DOHH2 (cell line): Measurements from ENCODE around the gene NINJ1.

Source experiments
- H3F3A ChIP-seq: fragments of 200-600 bp; sonication (generic), shearing (Covaris generic); 2 replicates; pipeline ENCODE4 v1.6.0; 2016; ENCODE audit warnings: antibody characterized with exemption, mild to moderate bottlenecking; ENCODE audit not compliant: control insufficient read depth, insufficient read depth
- H3K27ac ChIP-seq: fragments of 200-600 bp; sonication (generic); 2 replicates; pipeline ENCODE4 v1.5.1; 2014; ENCODE audit warnings: low read depth, mild to moderate bottlenecking, low read length, moderate library complexity
- H3K27me3 ChIP-seq: fragments of 200-600 bp; sonication (generic); 2 replicates; pipeline ENCODE4 v1.6.1; 2014; ENCODE audit warnings: mild to moderate bottlenecking, low read length, mixed read lengths; ENCODE audit not compliant: control insufficient read depth
- H3K36me3 ChIP-seq: fragments of 200-600 bp; sonication (generic); 2 replicates; pipeline ENCODE4 v1.6.1; 2014; ENCODE audit warnings: mild to moderate bottlenecking, low read length, moderate library complexity, mixed read lengths; ENCODE audit not compliant: control insufficient read depth
- H3K4me1 ChIP-seq: fragments of 200-600 bp; sonication (generic); 2 replicates; pipeline ENCODE4 v1.6.1; 2014; ENCODE audit warnings: mild to moderate bottlenecking, low read length, mixed read lengths; ENCODE audit not compliant: control insufficient read depth
- H3K4me2 ChIP-seq: fragments of 200-600 bp; sonication (generic); 2 replicates; pipeline ENCODE4 v1.6.0; 2014; ENCODE audit warnings: mild to moderate bottlenecking, low read length, moderate library complexity
- H3K4me3 ChIP-seq: fragments of 200-600 bp; sonication (generic); 2 replicates; pipeline ENCODE4 v1.5.1; 2014; ENCODE audit warnings: mild to moderate bottlenecking, low read length, mixed read lengths
- H3K79me2 ChIP-seq: fragments of 200-600 bp; sonication (generic); 2 replicates; pipeline ENCODE4 v1.6.1; 2014; ENCODE audit warnings: mild to moderate bottlenecking, low read length, mixed read lengths; ENCODE audit not compliant: control insufficient read depth
- H3K9me2 ChIP-seq: fragments of 200-600 bp; sonication (generic); replicated peaks from 2 replicates; pipeline ENCODE4 v1.6.1; 2014; ENCODE audit warnings: mild to moderate bottlenecking, low read length, mixed read lengths; ENCODE audit not compliant: control insufficient read depth
- H3K9me3 ChIP-seq: fragments of 200-600 bp; sonication (generic); 2 replicates; pipeline ENCODE4 v1.6.1; 2014; ENCODE audit warnings: antibody characterized with exemption, low read length, mixed read lengths; ENCODE audit not compliant: control insufficient read depth, insufficient read depth
- H4K20me1 ChIP-seq: fragments of 200-600 bp; sonication (generic); 2 replicates; pipeline ENCODE4 v1.6.0; 2014; ENCODE audit warnings: low read depth, mild to moderate bottlenecking, antibody characterized with exemption, low read length, moderate library complexity; ENCODE audit not compliant: control insufficient read depth, insufficient read depth
- CTCF ChIP-seq: fragments of 200-600 bp; sonication (generic); IDR thresholded peaks from one replicate; pipeline ENCODE4 v1.5.1; 2014; ENCODE audit warnings: antibody characterized with exemption, mild to moderate bottlenecking, low read depth, low read length; ENCODE audit not compliant: poor library complexity, severe bottlenecking
- EZH2phosphoT487 ChIP-seq: fragments of 200-600 bp; sonication (generic); IDR thresholded peaks from 2 replicates; pipeline ENCODE4 v1.6.1; 2017; ENCODE audit warnings: borderline replicate concordance, mild to moderate bottlenecking, antibody characterized with exemption, low read length, moderate library complexity, mixed read lengths

The NINJ1 gene

GRCh38 chr9:93095205-93096130 lies 38.6 kb downstream of the NINJ1 start:
- Histone ChIP-seq H3K36me3 (no peaks in the 10 kb centered on the region), H3K4me3 (peak overlapping the region; percentile 81), H3F3A (peaks cover 11% of the 10 kb centered on the region; the same call in 1 of the 2 replicates), H3K4me2 (peak overlapping the region; percentile 96), H3K4me1 (peaks cover 63% of the 10 kb centered on the region), H3K27me3 (no peaks in the 10 kb centered on the region), H3K27ac (peak overlapping the region; percentile 93), H3K9me2 (no peaks in the 10 kb centered on the region), H3K9me3 (no peaks in the 10 kb centered on the region), H4K20me1 (no peaks in the 10 kb centered on the region), H3K79me2 (peaks cover 14% of the 10 kb centered on the region; the same call in 1 of the 2 replicates)
- TF ChIP-seq EZH2phosphoT487: no peak
- no peak for TF ChIP-seq CTCF

GRCh38 chr9:93094658-93095204 lies 39.3 kb downstream of the NINJ1 start:
- Histone ChIP-seq H4K20me1 (no peaks in the 10 kb centered on the region), H3K79me2 (peaks cover 14% of the 10 kb centered on the region; the same call in 1 of the 2 replicates), H3K9me3 (no peaks in the 10 kb centered on the region), H3K36me3 (no peaks in the 10 kb centered on the region), H3K4me3 (peak overlapping the region; percentile 80), H3K4me1 (peaks cover 67% of the 10 kb centered on the region), H3F3A (peaks cover 11% of the 10 kb centered on the region; the same call in 1 of the 2 replicates), H3K27ac (peak overlapping the region; percentile 93), H3K9me2 (no peaks in the 10 kb centered on the region), H3K4me2 (peak overlapping the region; percentile 96), H3K27me3 (no peaks in the 10 kb centered on the region)
- TF ChIP-seq EZH2phosphoT487 (no peak), CTCF (no peak)

- H3K4me1 ChIP-seq: peaks cover 67% of the 10 kb centered on the region
Measured at GRCh38 chr9:93093877-93094657, 40.0 kb downstream of the NINJ1 start.

More at GRCh38 chr9:93093877-93094657, 40.0 kb downstream of the NINJ1 start:
- no peak for TF ChIP-seq CTCF
- no peak for TF ChIP-seq EZH2phosphoT487
- H3K36me3 ChIP-seq: no peaks in the 10 kb centered on the region
- H3K27ac ChIP-seq: peak overlapping the region; percentile 93
- no peaks in the 10 kb centered on the region for H3K9me2 ChIP-seq
- H3K27me3 ChIP-seq: no peaks in the 10 kb centered on the region
- H3F3A ChIP-seq: peaks cover 14% of the 10 kb centered on the region; the same call in 1 of the 2 replicates
- peak overlapping the region; percentile 96 for H3K4me2 ChIP-seq
- no peaks in the 10 kb centered on the region for H3K9me3 ChIP-seq
- no peaks in the 10 kb centered on the region for H4K20me1 ChIP-seq
- H3K79me2 ChIP-seq: peaks cover 11% of the 10 kb centered on the region; the same call in 1 of the 2 replicates
- H3K4me3 ChIP-seq: peak overlapping the region; percentile 80
